ENCODE measurements around the gene AGK.

- TF ChIP-seq CTCF (IDR thresholded peaks at IDR 0.05) (no peak), POLR2AphosphoS5 (IDR thresholded peaks at IDR 0.05) (peak in 2 of 3 donors; percentile 40 to 80), EP300 (IDR thresholded peaks at IDR 0.05) (no peak), POLR2A (IDR thresholded peaks at IDR 0.05) (no peak)
Measured at GRCh38 chr7:141663081-141663849, 112.1 kb downstream of the AGK start.

Data from stomach (tissue), 4 donors.